ENCODE data around the gene SMG1. TPM values are rescaled to one million over a fixed set of nuclear protein-coding genes. Genes with fewer than 3 reads are reported as not detected.
A peak's percentile ranks its signal among the peaks of the same experiment; 100 is the strongest.

Gene SMG1
- total RNA-seq, 4 donors from 2014 or later: 88.5 to 183 (median 159) TPM

DNA sequence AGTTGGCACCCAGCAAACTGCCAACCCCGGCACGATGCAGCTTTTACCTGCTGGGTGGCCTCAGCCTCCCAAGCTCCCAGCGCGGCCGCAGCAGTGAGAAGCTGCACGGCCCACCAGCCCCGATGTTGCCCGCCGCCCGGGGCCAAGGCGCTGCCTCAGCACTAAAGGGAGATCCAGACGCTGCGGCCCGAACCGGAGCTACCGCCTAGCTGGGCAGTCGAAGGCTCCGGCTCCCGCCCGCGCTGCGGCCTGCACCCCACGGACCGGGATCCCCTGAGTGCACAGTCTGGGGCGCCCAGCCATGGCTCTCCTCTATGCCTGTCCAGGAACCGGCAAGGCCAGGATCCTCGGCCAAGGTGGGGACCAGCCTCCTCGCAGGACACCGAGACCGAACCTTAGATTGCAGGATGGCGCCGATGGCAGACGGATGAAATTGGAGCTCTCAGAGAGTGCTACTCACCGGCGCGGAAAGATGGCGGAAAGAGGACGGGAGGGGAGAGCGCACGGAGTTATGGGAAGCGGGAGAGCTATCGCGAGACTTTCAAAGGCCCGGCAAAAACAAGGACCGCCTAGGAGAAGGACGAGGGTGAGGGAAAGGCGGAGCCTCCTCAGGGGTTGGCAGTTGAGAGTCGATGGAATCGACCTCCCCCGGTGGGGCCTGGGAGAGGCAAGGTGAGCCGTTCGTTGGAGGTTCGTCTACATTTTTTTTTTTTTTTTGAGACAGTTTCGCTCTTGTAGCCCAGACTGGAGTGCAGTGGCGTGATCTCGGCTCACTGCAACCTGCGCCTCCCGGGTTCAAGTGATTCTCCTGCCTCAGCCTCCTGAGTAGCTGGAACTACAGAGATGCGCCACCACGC is 136.1 kb downstream of the SMG1 start, which contains the start of gene RPS15A:
Gene RPS15A, minus strand, starts transcription at position 485 of the 857 bp plus-strand sequence. CDS start 1,221 bp downstream, outside the sequence.
- Histone ChIP-seq H3K27ac (peak within 1 kb of the TSS; percentile 87 to 96 (median 90)), H3K36me3 (peaks cover 0 to 69% of the 10 kb centered on the region in 2 donors), H3K9me3 (no peaks in the 10 kb centered on the region), H3K4me3 (peak within 1 kb of the TSS; percentile 83 to 98 (median 86)), H3K27me3 (no peaks in the 10 kb centered on the region), H3K4me1 (peaks cover 41 to 48% of the 10 kb centered on the region in 2 donors)
- DNase-seq (peak; percentile 94 to 96), ATAC-seq (peak; percentile 96 to 98)
- intact Hi-C loops (cut with DNase I; ENCODE audit: low total_unique reads): loop anchor here (1.0 to 5.0 kb wide), 2 partner anchors 11 to 172 kb away; partner anchors contain the start of gene ARL6IP1
- peak; percentile 86 to 89 for TF ChIP-seq POLR2A (IDR thresholded peaks at IDR 0.05)
- TF ChIP-seq, protein P1, sequence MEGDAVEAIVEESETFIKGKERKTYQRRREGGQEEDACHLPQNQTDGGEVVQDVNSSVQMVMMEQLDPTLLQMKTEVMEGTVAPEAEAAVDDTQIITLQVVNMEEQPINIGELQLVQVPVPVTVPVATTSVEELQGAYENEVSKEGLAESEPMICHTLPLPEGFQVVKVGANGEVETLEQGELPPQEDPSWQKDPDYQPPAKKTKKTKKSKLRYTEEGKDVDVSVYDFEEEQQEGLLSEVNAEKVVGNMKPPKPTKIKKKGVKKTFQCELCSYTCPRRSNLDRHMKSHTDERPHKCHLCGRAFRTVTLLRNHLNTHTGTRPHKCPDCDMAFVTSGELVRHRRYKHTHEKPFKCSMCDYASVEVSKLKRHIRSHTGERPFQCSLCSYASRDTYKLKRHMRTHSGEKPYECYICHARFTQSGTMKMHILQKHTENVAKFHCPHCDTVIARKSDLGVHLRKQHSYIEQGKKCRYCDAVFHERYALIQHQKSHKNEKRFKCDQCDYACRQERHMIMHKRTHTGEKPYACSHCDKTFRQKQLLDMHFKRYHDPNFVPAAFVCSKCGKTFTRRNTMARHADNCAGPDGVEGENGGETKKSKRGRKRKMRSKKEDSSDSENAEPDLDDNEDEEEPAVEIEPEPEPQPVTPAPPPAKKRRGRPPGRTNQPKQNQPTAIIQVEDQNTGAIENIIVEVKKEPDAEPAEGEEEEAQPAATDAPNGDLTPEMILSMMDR (IDR thresholded peaks at IDR 0.05 in 4 of 5, conservative IDR thresholded peaks at IDR 0.05 in 1 of 5): no peak
- in situ Hi-C loops (cut with MboI; ENCODE audit: low sequenced_read_pairs in 4 of 4): loop anchor here in 2 of 4 donors (10.0 to 25.0 kb wide), 3 partner anchors 175 to 722 kb away; partner anchors contain the start of genes CCP110 (in 1 of the 2), COQ7 (in 1 of the 2) and GDE1 (in 1 of the 2)

DNA sequence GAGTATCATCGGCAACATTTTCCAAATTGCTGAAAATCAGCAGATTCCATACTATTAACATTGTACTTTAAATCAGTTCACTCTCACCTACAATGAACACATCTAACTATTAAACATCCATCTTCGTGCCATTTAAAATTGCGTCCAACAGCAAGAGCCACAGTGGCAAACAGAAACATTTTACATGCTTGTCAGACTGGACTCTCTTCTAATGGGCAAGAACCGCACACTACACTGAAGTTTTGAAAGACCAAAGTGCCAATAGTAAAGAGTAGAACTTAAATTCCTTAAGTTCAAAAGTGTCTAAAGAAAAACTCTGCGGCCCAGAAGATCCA is 136.7 kb downstream of the SMG1 start:
- intact Hi-C loops (cut with DNase I; ENCODE audit: low total_unique reads): loop anchor here (5.0 kb wide), 1 partner anchor 173 kb away; no protein-coding TSS in a partner anchor
- no peaks in the 10 kb centered on the region for H3K9me3 ChIP-seq
- peak overlapping the region; percentile 83 to 98 (median 86) for H3K4me3 ChIP-seq
- peaks cover 0 to 69% of the 10 kb centered on the region in 2 donors for H3K36me3 ChIP-seq
- no peaks in the 10 kb centered on the region for H3K27me3 ChIP-seq
- DNase-seq: no peak
- no peak for TF ChIP-seq POLR2A (IDR thresholded peaks at IDR 0.05)
- in situ Hi-C loops (cut with MboI; ENCODE audit: low sequenced_read_pairs in 4 of 4): loop anchor here in 2 of 4 donors (25.0 kb wide), 2 partner anchors 273 to 723 kb away; partner anchors contain the start of genes CCP110 (in 1 of the 2), COQ7 (in 1 of the 2) and GDE1 (in 1 of the 2)
- ATAC-seq: no peak
- peaks cover 47 to 54% of the 10 kb centered on the region in 2 donors for H3K4me1 ChIP-seq
- H3K27ac ChIP-seq: peak overlapping the region; percentile 87 to 96 (median 90)

DNA sequence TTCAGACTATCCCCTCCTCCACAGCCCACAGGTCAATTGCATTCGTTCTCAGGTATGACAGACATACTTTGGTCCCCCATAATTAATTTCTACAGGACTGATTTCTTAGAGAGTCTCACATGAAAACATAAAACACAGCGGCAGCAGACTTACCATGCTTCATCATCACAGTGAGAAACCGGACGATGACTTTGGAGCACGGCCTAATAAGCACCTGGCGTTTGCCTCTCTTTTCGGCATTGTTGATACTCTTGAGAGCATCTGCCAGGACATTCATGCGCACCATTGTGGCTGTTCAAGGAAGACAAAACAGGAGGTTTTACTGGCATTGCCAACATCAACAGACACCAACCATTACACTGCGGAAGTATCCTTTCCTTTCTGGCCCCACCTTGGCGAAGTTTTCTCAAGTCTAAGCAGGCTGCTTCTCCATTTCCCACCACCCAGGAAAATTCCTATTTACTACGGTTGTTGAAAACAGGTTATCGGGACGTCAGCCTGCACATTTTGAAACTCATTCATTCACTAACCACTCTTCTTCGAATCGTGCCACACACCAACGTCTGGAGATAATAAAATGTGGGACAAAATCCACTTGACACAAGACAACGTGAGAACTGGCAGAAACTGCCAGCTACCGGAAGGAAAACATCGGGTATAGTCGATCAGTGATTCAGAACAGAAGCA is 137.2 kb downstream of the SMG1 start:
- H3K9me3 ChIP-seq: no peaks in the 10 kb centered on the region
- peak overlapping the region; percentile 87 to 96 (median 90) for H3K27ac ChIP-seq
- no peak for DNase-seq
- peak in 1 of 2 donors; percentile 26 for ATAC-seq
- peaks cover 52 to 59% of the 10 kb centered on the region in 2 donors for H3K4me1 ChIP-seq
- intact Hi-C loops (cut with DNase I; ENCODE audit: low total_unique reads): loop anchor here (5.0 kb wide), 1 partner anchor 173 kb away; no protein-coding TSS in a partner anchor
- no peak for TF ChIP-seq POLR2A (IDR thresholded peaks at IDR 0.05)
- TF ChIP-seq, protein P1 (IDR thresholded peaks at IDR 0.05 in 4 of 5, conservative IDR thresholded peaks at IDR 0.05 in 1 of 5): no peak
- H3K4me3 ChIP-seq: peak overlapping the region; percentile 83 to 98 (median 86)
- in situ Hi-C loops (cut with MboI; ENCODE audit: low sequenced_read_pairs in 4 of 4): loop anchor here in 2 of 4 donors (25.0 kb wide), 2 partner anchors 273 to 723 kb away; partner anchors contain the start of genes CCP110 (in 1 of the 2), COQ7 (in 1 of the 2) and GDE1 (in 1 of the 2)
- H3K36me3 ChIP-seq: peaks cover 0 to 69% of the 10 kb centered on the region in 2 donors
- H3K27me3 ChIP-seq: no peaks in the 10 kb centered on the region

DNA sequence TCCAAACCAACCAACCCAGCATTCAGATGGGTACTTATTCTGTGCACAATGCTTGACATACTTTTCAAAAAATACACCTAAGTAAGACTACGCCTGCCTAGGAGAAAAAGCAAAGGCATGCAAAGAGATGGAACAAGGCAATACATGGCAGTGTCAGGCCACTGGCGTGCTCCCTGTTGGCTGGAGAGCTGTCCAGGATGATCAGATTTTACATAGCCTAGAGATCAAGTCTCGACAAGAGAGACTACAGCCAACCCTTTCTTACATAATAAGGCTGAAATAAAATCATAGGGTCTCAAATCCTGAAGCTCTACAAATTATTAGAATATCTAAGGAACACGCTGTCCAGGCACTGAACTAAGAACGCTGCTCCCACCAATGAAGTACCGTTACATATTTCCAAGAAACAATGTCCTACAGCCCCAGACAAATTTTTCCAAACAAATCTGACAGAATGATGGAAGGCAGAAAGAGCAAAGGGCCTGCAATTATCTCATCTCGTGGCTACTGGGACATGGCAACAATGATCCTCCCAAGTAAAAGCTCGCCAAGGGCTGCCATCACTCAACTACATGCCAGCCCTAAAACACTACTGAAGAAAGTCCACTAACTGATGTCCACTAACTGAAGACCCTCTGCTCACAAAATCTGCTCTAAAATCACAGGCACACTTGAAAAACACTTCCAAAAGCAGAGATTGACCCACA is 141.1 kb downstream of the SMG1 start:
- DNase-seq (no peak), ATAC-seq (no peak)
- TF ChIP-seq POLR2A (IDR thresholded peaks at IDR 0.05): no peak
- TF ChIP-seq, protein P1 (IDR thresholded peaks at IDR 0.05 in 4 of 5, conservative IDR thresholded peaks at IDR 0.05 in 1 of 5): no peak
- Histone ChIP-seq H3K4me1 (peaks cover 57 to 69% of the 10 kb centered on the region in 2 donors), H3K4me3 (peak overlapping the region in 1 of 4 donors; percentile 2), H3K9me3 (no peaks in the 10 kb centered on the region), H3K27ac (peak overlapping the region; percentile 87 to 96 (median 90)), H3K27me3 (no peaks in the 10 kb centered on the region), H3K36me3 (peaks cover 0 to 61% of the 10 kb centered on the region in 2 donors)
- in situ Hi-C loops (cut with MboI; ENCODE audit: low sequenced_read_pairs in 4 of 4) (loop anchor here in 2 of 4 donors (25.0 kb wide), 2 partner anchors 277 to 727 kb away; partner anchors contain the start of genes CCP110 (in 1 of the 2), COQ7 (in 1 of the 2) and GDE1 (in 1 of the 2)), intact Hi-C loops (cut with DNase I; ENCODE audit: low total_unique reads) (loop anchor here (5.0 kb wide), 1 partner anchor 177 kb away; no protein-coding TSS in a partner anchor)
